Ureter (tissue), 1 donor: ENCODE data around the gene PCED1A. TPM values are rescaled to one million over a fixed set of nuclear protein-coding genes. Genes with fewer than 3 reads are reported as not detected.
A peak's percentile ranks its signal among the peaks of the same experiment; 100 is the strongest.
"Not testable (repeated sequence)": the region's sequence is repeated elsewhere in the genome, so short reads cannot be mapped to it uniquely, and the experiment has no call there.

ENCODE experiments used
- DNase-seq: peaks from one replicate; pipeline ENCODE4 v3.0.0-alpha.2; 2020; ENCODE audit warnings: low spot score
- total RNA-seq: library from RNA; stranded (reverse); gene quantifications from one replicate; pipeline ENCODE4 v1.2.4, GENCODE V29; 2023
- donor health status: DM: yes; HTN: yes; CAD: no.

PCED1A gene
- total RNA-seq, 1 donor from 2014 or later, result 53.5 TPM

DNA sequence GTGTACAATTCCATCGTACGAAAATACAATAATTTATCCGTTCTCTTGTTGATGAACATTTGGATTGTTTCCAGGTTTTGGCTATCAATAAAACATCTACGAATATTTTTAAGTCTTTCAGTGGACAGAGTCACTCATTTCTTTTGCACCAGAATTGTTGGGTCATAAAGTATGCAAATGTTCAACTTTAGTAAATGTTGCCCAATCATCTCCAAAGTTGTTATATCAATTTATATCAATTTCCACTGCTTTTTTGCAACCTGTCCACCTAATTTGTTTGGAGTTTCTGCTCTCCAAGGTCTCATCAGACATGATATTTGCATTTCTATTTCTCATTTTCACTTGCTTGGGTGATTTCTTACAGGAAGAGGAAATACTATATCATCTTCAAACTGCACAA lies 13.8 kb downstream of the PCED1A start:
- DNase-seq, result no peak

DNA sequence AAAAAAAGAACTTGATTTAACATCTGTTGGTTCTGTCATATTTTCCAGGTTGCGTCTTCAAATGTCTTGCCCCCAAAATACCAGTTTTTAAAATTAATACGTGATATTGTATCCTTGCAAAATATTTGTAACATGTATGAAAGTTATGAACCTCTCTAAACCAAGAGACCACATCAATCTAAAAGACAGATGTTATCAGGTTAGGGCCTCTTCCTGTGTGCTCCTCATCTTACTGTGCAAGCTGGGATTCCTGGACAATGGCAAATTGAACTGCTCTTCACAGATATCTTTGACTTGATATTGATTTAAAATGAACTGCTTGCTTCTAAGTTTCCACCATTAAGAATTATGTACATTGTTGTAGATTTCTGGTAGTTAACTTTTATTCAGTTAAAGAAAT lies 14.7 kb downstream of the PCED1A start:
- DNase-seq, result no peak

DNA sequence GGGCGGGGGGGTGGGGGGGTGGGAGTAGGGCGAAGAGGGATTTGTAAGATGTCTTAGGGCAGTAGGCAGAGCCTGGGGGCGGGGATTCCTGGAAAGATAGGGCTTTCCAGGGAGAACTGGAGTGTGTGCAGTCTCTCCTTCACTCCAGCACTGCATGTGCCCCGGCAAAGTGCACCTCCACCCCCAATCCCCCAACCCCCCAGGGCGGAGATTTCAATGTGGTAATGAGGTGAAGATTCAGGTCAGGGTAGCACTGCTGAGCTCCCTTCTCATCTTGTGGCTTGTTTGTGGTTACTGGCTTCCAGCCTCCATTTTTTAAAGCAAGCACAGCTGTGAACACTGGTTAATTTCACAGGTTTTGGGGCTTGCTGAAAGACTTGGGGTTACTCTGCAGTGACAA lies 18.4 kb downstream of the PCED1A start:
- DNase-seq, result no peak

DNA sequence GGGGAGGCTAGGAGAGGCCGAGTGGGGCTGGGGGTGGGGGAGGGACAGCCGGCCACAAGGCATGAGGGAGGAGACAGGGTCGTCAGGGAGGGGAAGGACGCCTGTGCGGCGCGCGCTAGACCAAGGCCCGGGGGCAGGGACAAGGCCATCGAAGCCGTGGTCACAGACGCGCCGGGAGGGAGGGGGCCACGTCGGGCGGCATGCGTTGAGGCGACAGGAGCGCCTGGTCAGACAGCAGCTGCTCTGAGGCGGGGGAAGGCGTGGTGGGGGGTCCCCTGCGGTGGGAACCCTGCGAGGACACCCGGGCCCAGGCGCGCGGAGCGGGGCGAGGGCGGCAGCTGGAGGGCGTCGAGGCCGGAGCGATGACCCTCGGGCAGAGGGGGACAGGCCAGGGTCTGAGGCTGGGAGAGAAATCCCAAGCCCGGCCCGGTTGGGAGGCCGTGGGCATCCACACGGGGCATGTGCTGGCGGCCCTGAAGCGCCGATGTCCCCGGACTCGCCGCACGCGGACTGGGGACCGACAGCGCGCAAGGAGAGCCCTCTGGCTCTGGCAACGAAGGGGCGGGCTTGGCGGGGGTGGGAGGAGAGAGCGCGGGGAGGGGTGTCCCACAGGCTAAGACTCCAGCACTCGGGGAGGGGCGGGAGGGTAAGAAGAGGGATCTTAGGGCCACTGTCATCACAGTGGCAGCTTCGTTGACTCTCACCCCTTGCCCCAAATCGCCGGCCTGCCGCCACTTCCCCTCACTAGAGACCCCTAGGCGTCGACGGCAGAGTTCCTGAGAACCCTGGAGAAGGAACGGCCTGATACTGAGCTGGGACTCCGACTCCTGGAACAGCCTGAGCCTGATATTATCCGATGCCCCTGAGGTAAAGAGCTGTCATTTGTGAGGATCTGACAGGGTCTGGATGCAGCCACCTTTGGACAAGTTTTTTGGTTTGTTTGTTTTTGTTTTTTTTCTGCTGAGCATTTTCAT lies 19.3 kb downstream of the PCED1A start:
- DNase-seq, result no peak

DNA sequence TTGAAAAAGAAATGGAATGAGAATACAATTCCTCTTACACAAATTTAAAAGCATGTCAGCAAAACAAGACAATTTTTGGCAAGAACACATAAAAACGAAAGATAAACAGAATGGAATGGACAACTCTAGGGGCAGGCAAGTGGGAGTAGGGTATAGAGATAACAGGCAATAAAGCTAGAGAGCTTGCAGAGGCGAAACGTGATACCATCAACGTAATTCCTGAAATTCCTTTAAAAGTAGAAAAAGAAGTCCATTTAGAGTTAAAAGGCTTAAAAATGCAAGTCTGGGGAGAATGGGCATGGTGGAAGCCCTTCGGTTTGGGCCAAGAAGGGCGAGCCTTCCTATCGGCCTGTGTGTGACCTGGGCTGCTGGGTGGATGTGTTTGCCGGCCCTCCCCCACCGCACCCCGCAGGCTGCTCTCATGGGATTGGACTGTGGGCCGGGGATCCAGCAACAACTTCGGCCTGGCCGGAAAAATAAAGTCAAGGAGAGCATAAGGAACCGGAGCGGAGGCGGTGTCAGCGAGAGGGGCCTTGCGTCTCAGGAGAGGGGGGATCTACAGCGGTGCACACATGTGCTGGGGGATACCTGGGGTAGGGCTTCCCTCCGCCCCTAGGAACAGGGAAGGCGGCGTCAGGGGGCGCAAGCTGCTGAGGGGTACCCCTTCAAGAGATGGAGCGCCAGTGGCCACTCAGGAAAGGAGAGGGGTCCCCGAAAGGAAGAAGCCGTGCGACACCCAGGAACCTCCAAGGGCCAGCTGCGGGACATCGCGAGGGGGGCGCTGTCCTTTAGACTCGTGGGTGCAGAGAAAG lies 20.2 kb downstream of the PCED1A start:
- DNase-seq, result peak; percentile 38

DNA sequence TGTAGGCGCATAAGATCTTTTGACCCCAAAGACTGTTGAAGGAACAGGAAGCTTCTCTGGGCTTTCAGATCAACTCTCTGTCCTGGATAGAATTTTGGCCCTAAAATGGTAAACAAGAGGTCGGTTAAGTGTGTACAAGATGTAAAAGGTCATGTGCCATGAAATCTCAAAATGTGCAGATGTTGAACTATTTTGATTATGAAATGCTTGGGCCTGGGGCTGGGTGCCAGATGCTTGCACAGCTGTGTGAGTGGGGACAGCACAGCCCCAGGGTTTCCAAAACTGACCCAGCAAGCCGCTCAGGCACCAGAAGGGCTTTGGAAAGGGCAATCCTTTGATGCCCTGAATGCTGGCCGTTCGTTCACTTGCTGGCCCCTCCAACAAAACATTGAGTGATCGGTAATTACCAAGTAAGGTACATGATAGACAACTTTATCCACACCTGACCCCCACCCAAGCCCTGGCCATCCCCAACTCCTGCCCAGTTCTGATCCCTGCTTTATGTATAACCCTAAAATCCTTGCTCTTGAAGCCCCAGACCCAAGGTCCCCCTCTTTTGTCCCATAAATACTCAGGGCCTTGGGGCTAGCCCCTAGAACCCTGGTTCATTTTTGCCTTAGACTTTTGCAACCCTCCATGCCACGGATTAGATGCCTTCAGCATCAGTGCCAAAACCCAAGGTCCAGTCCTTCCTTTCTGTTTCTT lies 22.4 kb downstream of the PCED1A start:
- peak; percentile 42 for DNase-seq

DNA sequence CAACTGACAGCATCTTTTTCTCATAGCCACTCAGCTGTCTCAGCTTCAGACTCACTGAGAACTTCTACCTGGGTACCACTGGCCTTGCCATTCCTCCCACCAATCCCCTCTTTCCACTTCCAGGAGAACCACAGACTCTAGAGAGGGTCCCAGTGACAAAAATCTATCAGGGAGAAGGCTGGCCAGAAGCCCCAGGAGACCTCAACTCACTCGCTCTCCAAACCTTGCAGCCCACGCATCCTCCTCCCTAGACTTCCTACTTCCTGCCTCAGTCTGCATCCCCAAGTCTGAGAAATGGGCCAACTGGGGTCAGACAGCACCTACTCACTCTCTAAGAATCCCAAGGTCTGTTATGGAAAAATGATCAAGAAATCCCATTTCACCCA lies 23.1 kb downstream of the PCED1A start:
- DNase-seq, result no peak

DNA sequence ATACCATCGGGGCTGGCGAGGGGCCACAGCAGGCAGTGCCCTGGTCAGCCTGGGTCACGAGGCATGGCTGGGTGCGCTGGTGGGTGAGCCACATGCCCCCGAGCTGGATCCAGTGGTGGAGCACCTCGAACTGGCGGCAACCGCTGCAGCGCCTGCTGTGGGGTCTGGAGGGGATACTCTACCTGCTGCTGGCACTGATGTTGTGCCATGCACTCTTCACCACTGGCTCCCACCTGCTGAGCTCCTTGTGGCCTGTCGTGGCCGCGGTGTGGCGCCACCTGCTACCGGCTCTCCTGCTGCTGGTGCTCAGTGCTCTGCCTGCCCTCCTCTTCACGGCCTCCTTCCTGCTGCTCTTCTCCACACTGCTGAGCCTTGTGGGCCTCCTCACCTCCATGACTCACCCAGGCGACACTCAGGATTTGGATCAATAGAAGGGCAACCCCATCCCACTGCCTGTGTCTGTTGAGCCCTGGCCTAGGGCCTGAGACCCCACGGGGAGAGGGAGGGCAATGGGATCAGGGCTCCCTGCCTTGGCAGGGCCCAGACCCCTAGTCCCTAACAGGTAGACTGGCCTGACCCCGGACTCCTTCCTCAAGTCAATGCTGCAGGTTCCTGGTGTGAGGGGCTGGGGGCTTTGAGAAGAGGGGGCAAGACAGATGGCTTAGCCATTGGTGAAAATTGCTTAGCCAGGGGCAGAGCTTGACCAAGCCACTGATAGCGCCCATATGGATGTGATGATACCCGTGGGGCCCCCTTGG lies 23.7 kb downstream of the PCED1A start:
- peak; percentile 6 for DNase-seq

DNA sequence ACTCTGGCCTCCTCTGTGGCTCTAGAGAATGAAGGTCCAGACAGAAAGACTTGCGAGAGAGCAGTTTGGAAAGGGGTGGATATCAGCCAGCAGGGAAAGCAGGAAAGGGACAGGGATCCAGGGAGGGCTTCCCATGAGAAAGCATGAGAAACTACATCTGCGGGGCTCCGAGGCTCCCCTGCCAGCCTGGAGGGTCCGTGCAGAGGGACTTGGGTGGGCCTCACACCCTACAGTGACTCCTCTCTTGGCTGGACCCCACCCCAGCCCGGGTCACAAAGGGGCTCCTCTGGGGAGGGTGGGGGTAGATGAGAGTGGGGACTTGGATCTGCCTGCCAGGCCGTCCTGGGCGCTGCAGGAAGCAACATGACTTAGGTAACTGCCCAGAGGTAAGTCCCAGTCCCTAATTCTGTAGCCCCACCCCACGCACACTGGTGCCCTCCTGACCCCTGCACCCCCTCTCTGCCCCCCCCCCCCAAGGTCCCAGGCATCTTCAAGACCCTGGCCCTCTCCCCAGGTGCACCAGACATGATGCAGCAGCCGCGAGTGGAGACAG lies 24.3 kb downstream of the PCED1A start, which contains the start of gene TMEM239:
Gene TMEM239 (plus strand): TSS at position 335 of the 553 bp plus-strand sequence. CDS start 191 bp downstream, at position 526.
- peak; percentile 33 for DNase-seq

DNA sequence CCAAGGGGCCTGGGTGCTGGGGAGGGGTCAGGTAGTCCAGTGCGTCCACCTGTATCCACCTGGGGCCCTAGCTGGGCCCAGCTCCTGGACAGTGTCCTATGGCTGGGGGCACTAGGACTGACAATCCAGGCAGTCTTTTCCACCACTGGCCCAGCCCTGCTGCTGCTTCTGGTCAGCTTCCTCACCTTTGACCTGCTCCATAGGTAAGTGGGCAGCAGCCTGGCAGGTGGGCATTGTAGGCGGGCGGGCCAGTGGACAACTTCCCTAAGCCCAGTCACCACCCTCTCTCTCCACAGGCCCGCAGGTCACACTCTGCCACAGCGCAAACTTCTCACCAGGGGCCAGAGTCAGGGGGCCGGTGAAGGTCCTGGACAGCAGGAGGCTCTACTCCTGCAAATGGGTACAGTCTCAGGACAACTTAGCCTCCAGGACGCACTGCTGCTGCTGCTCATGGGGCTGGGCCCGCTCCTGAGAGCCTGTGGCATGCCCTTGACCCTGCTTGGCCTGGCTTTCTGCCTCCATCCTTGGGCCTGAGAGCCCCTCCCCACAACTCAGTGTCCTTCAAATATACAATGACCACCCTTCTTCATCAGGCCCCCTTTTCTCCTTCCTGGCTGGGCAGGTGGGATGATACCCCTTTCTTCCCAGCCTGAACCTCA lies 25.1 kb downstream of the PCED1A start:
- peak; percentile 34 for DNase-seq

DNA sequence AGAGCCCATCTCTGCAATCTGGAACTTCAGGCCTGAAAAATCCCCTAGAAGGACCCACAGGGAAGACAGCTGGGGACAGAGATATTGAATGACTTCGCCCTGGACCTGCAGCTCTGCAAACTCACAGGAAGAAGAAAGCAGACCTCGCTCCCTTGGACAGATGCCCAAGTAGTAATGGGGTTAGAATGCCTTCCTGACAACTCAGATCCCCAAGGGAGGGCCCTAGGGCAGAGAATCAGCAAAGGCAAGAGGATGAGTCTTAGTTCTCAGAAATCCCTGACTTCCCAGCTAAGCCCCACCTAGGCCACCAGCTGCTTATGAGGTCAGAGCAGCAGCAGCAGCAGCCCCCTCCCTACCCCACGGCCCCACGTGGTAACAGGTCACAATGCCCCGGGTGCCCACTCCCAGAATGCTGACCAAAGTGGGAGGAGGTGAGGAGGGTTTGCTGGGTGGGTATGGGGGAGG lies 25.8 kb downstream of the PCED1A start, which contains the start of gene C20orf141:
Gene C20orf141 (plus strand): TSS at position 401 of the 465 bp plus-strand sequence. CDS start 198 bp downstream, outside the sequence.
- peak; percentile 46 for DNase-seq

DNA sequence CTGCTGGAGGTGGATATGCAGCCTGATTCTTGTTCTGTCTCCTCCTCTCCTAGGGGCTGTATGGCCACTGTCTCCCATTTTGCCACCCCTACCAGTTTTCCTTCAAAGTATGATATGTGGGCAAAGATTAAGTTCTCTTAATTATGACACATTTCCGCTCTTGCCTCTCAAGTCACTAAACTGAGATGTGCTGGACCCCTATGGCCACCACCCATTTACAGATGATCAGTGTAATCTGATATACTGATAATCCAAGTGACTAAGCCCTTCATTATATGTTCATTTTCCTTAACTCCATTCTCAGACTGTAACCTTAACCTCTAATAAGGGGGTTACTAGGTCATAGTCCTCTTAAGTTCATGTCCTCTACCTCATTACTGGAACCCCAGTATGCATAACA lies 26.4 kb downstream of the PCED1A start:
- DNase-seq, result no peak

DNA sequence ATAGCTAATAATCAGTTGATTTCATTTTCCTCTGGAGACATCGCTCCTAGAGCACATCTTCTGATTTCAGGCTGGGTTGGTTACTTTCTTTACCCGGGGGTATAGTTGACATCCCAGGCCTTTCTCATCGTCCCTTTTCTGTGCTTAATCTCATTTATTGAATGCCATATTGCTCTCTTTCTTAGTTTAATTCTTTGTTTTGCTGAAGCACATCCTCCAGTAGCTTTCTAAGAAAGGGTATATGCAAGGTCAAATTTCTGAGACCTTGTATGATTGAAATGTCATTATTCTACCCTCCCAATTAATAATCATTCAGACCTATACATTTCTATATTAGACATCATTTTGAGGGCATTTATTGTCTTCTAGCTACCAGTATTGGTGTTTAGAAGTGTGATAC lies 28.3 kb downstream of the PCED1A start:
- no peak for DNase-seq

DNA sequence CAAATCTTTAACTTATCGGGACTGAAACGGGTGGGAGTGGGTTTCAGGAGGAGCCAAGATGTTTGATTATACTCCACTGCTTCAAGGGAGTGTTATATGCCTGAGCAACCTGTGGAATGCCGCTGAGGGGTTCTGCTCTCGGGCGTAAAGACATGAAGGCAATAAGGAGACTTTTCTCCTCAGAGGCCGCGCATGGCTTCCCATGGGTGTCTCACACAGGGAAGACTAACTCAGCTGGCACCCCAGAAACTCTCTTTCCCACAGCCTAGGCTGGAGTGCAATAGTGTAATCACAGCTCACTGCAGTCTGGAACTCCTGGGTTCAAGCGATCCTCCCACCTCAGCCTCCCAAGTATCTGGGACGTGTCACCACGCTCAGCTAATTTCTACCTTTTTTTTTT lies 30.8 kb downstream of the PCED1A start:
- no peak for DNase-seq

DNA sequence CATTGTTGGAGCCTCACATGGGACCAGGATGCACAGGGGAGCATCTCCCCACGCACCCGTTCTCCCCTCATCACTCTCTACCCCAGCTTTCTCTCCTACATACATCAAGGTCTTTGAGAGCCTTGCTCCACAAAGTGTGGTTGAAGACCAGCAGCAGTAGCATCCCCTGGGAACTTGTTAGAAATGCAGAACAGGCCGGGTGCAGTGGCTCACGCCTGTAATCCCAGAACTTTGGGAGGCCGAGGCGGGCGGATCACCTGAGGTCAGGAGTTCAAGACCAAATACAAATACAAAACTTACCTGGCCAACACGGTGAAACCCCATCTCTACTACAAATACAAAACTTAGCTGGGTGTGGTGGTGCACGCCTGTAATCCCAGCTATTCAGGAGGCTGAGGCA lies 32.5 kb downstream of the PCED1A start:
- DNase-seq, result not testable (repeated sequence)

DNA sequence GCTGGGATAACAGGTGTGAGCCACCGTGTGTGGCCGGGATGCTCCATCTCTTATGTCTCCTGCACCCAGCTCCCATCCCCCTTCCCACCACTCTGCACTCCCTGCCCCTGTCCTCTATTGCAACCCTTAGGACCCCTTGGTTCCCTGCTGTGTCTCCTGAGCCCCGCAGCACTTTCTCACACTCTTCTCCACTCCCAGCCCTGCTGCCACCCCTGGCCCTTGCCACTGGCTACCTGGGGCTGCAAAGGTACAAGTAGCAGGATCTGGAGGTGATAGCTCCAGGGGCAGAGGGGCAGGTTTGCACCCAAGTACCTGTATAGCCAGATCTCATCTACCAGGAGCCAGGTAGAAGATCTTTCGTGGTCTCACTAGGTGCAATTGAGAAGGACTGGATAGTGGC lies 33.4 kb downstream of the PCED1A start:
- DNase-seq, result no peak

DNA sequence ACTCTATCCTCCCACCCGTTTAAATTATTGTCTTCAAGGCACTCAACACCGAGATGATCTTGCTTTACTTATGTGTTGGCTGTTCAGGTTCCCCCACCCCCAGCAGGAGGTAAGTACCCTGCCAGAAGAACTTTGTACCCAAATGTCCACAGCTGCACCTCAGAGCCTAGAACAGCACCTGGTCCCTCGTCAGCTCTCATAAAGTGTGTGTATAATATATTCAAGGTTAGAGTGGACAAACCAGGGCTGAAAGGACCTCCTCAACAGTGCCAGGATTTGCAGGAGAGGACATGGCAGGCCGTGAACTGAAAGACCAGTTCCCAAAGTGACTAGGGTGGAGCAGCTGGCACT lies 34.1 kb downstream of the PCED1A start:
- no peak for DNase-seq

DNA sequence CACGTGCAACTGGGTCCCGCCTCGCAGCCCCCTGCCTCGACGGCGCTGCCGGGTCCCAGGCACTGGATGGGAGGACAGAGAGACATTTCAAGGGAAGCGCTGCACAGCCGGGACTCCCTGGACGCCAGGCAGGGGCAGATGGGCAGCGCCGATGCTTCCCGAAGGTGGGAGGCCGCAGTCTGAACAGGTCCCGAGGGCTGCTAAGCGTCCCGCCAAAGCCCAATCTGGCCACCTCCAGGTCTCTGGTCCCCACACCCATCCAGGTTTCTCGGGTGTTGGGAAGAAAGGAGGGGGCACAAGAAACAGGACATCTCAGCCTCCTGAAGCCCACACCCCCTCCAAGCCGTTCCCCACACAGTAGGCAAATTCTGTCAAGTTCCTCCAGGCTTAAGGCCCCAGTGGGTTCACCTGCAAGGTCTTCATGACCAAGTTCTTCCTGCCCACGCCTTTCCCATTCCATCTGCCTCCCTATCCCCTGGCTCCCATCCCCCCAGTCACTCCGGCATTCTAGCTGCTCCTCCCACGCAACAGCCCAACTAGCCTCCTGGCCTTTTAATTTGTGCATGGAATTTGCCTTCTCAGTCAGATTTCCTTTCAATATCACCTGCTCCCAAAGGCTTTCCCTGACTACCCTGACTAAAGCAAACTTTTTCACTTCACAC lies 34.6 kb downstream of the PCED1A start:
- no peak for DNase-seq

DNA sequence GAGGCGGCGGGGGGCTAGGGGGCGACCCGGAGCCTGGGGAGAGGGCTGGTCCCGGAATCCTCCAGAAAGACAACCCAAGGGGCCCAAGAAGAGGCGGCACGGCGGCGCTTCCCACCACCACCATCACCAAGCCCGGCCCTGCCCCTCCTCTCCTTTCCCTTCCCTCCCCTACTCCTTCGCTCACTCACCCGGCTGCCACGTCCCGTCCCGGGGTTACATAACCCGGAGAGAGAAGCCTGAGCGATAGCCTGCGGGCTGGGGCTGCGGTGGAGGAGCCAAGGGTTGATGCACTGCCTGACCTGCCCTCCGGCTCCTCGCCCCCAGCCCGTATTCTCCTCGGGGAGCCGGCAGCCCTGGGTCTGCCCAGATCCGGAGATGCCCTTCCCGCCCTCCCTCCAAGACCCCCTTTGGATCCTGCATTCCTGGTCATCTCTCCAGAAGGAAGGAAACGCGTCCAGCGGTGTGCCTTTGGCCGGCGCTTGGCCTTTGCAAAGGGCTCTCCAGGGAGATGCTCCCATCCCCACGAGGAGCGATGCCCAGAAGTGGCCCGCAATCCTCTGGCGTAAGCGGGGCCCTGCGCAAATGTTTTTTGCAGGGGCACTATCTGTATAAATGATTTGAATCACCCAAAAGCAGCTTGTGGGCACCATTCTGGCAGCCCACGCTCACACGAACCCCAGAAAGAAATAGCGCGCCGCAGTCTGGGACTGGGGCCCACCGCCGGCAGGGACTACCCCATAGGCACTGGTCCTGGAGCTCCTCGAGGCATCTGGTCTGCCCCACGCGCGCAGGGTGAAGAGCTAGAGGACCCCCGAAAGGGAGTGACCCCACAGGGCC lies 35.4 kb downstream of the PCED1A start:
- DNase-seq, result no peak
